Endothelial cell of umbilical vein (primary cell): Measurements from ENCODE around the gene ATP1B1. TPM values are rescaled to one million over a fixed set of nuclear protein-coding genes. Genes with fewer than 3 reads are reported as not detected.
A peak's percentile ranks its signal among the peaks of the same experiment; 100 is the strongest.

ENCODE experiments used
- BruUV-seq: library from RNA; stranded (reverse); fragments of 400-500 nt; replicated peaks from 2 replicates; lab custom pipeline; 2021; lab: Mats Ljungman, UMichigan
- CTCF ChIA-PET: fragments of 300-600, 350-600 bp; sonication (Branson Sonifier 250); formaldehyde crosslinking; loops from one replicate; lab custom pipeline; 2021; ENCODE audit warnings: antibody characterized with exemption, inconsistent platforms; lab: Charles Lee
- POLR2A ChIA-PET: fragments of 300-600, 350-600 bp; sonication (Branson Sonifier 250); formaldehyde crosslinking; loops from one replicate; lab custom pipeline; 2021; ENCODE audit warnings: antibody characterized with exemption, inconsistent platforms; lab: Charles Lee
- DNase-seq: peaks from one replicate; pipeline ENCODE4 v3.0.0-alpha.2; 2011; ENCODE audit warnings: low read depth, low spot score
- FAIRE-seq: peaks from 2 replicates; lab custom pipeline; 2011; peaks lifted over from hg19 to GRCh38; lab: Jason Lieb, UNC
- H2AFZ ChIP-seq: 2 replicates; pipeline ENCODE4 v1.6.0; 2012; ENCODE audit warnings: low read depth, low read length, control low read depth, inconsistent platforms
- H3K27ac ChIP-seq: 2 replicates; pipeline ENCODE4 v1.5.1; 2011; ENCODE audit warnings: low read depth, mild to moderate bottlenecking, control low read depth, low read length, moderate library complexity; ENCODE audit not compliant: insufficient read depth
- H3K27me3 ChIP-seq, 2 experiments: 2 replicates each; pipeline versions ENCODE4 v1.6.0 to v1.6.1; 2011; ENCODE audit warnings: low read length in 2 of 2, mixed read lengths in 1 of 2; ENCODE audit not compliant: control insufficient read depth in 2 of 2, insufficient read depth in 2 of 2
- H3K36me3 ChIP-seq, 2 experiments: 2 replicates in 1 of 2; 3 replicates in 1 of 2; pipeline ENCODE4 v1.5.1; 2011; ENCODE audit warnings: low read length in 2 of 2, mild to moderate bottlenecking in 1 of 2, moderate library complexity in 1 of 2; ENCODE audit not compliant: control insufficient read depth in 2 of 2, insufficient read depth in 2 of 2; ENCODE audit errors: extremely low read depth in 1 of 2
- H3K4me1 ChIP-seq: 3 replicates; pipeline ENCODE4 v1.5.1; 2011; ENCODE audit warnings: mild to moderate bottlenecking, low read length; ENCODE audit not compliant: control insufficient read depth, insufficient read depth; ENCODE audit errors: extremely low read depth
- H3K4me2 ChIP-seq: 2 replicates; pipeline ENCODE4 v1.6.1; 2011; ENCODE audit warnings: low read length, control low read depth, mixed read lengths; ENCODE audit not compliant: insufficient read depth
- H3K4me3 ChIP-seq, 3 experiments: fragments of 200-600 bp in 1 of 3; sonication (generic), shearing (Covaris generic) in 1 of 3; replicated peaks in 1 of 3; 2 replicates each; pipeline ENCODE4 v1.5.1; 2011 to 2016; ENCODE audit warnings: control low read depth in 3 of 3, low read length in 3 of 3, mild to moderate bottlenecking in 2 of 3, inconsistent platforms in 1 of 3, low read depth in 1 of 3, moderate library complexity in 1 of 3; ENCODE audit not compliant: insufficient read depth in 1 of 3
- H3K79me2 ChIP-seq: 2 replicates; pipeline ENCODE4 v1.6.0; 2012; ENCODE audit warnings: low read length, inconsistent platforms; ENCODE audit not compliant: control insufficient read depth, insufficient read depth
- H3K9ac ChIP-seq: replicated peaks from 2 replicates; pipeline ENCODE3; 2011; ENCODE audit warnings: low read length, control low read depth; ENCODE audit not compliant: insufficient read depth; ENCODE audit errors: extremely low read depth
- H3K9me1 ChIP-seq: replicated peaks from 3 replicates; pipeline ENCODE4 v1.6.0; 2011; ENCODE audit warnings: mild to moderate bottlenecking, low read length; ENCODE audit not compliant: control insufficient read depth, insufficient read depth; ENCODE audit errors: extremely low read depth
- H3K9me3 ChIP-seq: replicated peaks from 2 replicates; pipeline ENCODE4 v1.5.1; 2012; ENCODE audit warnings: low read length, inconsistent platforms; ENCODE audit not compliant: control insufficient read depth, insufficient read depth
- H4K20me1 ChIP-seq: replicated peaks from 2 replicates; pipeline ENCODE3; 2011; ENCODE audit warnings: mild to moderate bottlenecking, low read length; ENCODE audit not compliant: control insufficient read depth, insufficient read depth; ENCODE audit errors: extremely low read depth
- EZH2 ChIP-seq: IDR thresholded peaks from 2 replicates; pipeline ENCODE4 v1.6.1; 2012; ENCODE audit warnings: borderline replicate concordance, low read depth, mild to moderate bottlenecking, moderate library complexity, low read length, inconsistent platforms; ENCODE audit not compliant: severe bottlenecking
- FOS ChIP-seq: IDR thresholded peaks from 2 replicates; pipeline ENCODE4 v1.6.1; 2011; ENCODE audit warnings: mild to moderate bottlenecking, low read length, moderate library complexity, borderline replicate concordance; ENCODE audit not compliant: insufficient read depth
- GATA2 ChIP-seq: IDR thresholded peaks from 2 replicates; pipeline ENCODE4 v1.7.0; 2011; ENCODE audit warnings: low read depth, mild to moderate bottlenecking, moderate library complexity, mixed read lengths, low read length; ENCODE audit not compliant: insufficient read length, insufficient read depth
- JUN ChIP-seq: IDR thresholded peaks from 2 replicates; pipeline ENCODE4 v1.6.1; 2011; ENCODE audit warnings: borderline replicate concordance, low read depth; ENCODE audit not compliant: insufficient read length, insufficient read depth
- MAX ChIP-seq: IDR thresholded peaks from 2 replicates; pipeline ENCODE4 v1.6.1; 2011; ENCODE audit not compliant: insufficient read depth, insufficient read length
- MYC ChIP-seq: IDR thresholded peaks from one replicate; pipeline ENCODE4 v1.6.1; 2011; ENCODE audit warnings: mild to moderate bottlenecking, low read depth, low read length
- POLR2A ChIP-seq: IDR thresholded peaks from 2 replicates; pipeline ENCODE4 v1.6.1; 2012; ENCODE audit warnings: low read depth, mild to moderate bottlenecking, control low read depth, low read length
- POLR2AphosphoS5 ChIP-seq: IDR thresholded peaks from 2 replicates; pipeline ENCODE4 v1.6.1; 2012; ENCODE audit warnings: low read depth, mild to moderate bottlenecking, control low read depth, low read length, moderate library complexity; ENCODE audit not compliant: insufficient read depth
- dilution Hi-C: fragments of 300-500 bp; cut with MboI; formaldehyde crosslinking; loops from one replicate; pipeline ENCODE4 v1.15.0; 2019; ENCODE audit warnings: low sequenced_read_pairs; ENCODE audit not compliant: extremely low pct_ligation_motif_present
- intact Hi-C: fragments of 100-400 bp; cut with micrococcal nuclease; formaldehyde crosslinking; loops from one replicate; pipeline ENCODE4 v1.10.0; 2022
- polyA plus RNA-seq, 4 experiments: library from polyadenylated mRNA; depleted of rRNA in 3 of 4; stranded (reverse) in 3 of 4; unstranded in 1 of 4; fragments of >200 nt; gene quantifications; 2 replicates each; pipeline versions ENCODE4 v1.2.1 to v1.2.3, GENCODE V29; 2011 to 2012; ENCODE audit warnings: missing spikeins in 1 of 4
- total RNA-seq: library from RNA; stranded (reverse); gene quantifications from 2 replicates; pipeline ENCODE4 v1.2.3, GENCODE V29; 2021
- TF ChIP-seq, protein P1 (sequence below), 2 donors: IDR thresholded peaks; 1 replicate in 1 of 2; 2 replicates in 1 of 2; pipeline ENCODE4 v1.5.1; 2011; ENCODE audit warnings: low read length in 2 of 2, mild to moderate bottlenecking in 2 of 2, moderate library complexity in 2 of 2, control low read depth in 1 of 2, inconsistent platforms in 1 of 2, low read depth in 1 of 2; ENCODE audit not compliant: insufficient read depth in 1 of 2; ENCODE audit errors: extremely low read depth in 1 of 2

The ATP1B1 gene
- total and polyA plus RNA-seq, 2 donors (not counting 3 experiments of a cell fraction or from before 2014, with no cell fraction given) = 14.3 to 56.1 TPM

- intact Hi-C loops = no loop called here
- ChIA-PET POLR2A (no interaction called here), CTCF (interaction anchor here (0.9 to 1.2 kb wide), 2 partner anchors 13 to 261 kb away, joined by 3 to 4 read pairs; no protein-coding TSS in a partner anchor)
- Histone ChIP-seq H3K79me2 (no peaks in the 10 kb centered on the region), H3K36me3 (no peaks in the 10 kb centered on the region), H3K9me1 (no peaks in the 10 kb centered on the region), H3K4me2 (no peak overlapping the region), H3K4me3 (no peak overlapping the region), H3K27ac (no peak overlapping the region), H2AFZ (no peak overlapping the region), H3K9me3 (no peaks in the 10 kb centered on the region), H3K27me3 (peaks cover 0 to 2% of the 10 kb centered on the region in 2 experiments), H3K9ac (no peak overlapping the region), H4K20me1 (no peaks in the 10 kb centered on the region), H3K4me1 (no peaks in the 10 kb centered on the region)
- no TSS peak for BruUV-seq
- DNase-seq (peak; percentile 9), FAIRE-seq (no peak)
- no peak for TF ChIP-seq POLR2AphosphoS5
- TF ChIP-seq JUN = no peak
- TF ChIP-seq MYC = no peak
- TF ChIP-seq POLR2A = no peak
- TF ChIP-seq MAX = no peak
- TF ChIP-seq FOS = no peak
- TF ChIP-seq, protein P1, sequence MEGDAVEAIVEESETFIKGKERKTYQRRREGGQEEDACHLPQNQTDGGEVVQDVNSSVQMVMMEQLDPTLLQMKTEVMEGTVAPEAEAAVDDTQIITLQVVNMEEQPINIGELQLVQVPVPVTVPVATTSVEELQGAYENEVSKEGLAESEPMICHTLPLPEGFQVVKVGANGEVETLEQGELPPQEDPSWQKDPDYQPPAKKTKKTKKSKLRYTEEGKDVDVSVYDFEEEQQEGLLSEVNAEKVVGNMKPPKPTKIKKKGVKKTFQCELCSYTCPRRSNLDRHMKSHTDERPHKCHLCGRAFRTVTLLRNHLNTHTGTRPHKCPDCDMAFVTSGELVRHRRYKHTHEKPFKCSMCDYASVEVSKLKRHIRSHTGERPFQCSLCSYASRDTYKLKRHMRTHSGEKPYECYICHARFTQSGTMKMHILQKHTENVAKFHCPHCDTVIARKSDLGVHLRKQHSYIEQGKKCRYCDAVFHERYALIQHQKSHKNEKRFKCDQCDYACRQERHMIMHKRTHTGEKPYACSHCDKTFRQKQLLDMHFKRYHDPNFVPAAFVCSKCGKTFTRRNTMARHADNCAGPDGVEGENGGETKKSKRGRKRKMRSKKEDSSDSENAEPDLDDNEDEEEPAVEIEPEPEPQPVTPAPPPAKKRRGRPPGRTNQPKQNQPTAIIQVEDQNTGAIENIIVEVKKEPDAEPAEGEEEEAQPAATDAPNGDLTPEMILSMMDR (IDR thresholded peaks at IDR 0.05; ENCODE audit: extremely low read depth in 1 of 2, insufficient read depth in 1 of 2, low read depth in 1 of 2, low read length in 2 of 2) = no peak
- no peak for TF ChIP-seq GATA2
- no peak for TF ChIP-seq EZH2
- dilution Hi-C loops = no loop called here
Observed at GRCh38 chr1:169086603-169087455, 19.7 kb upstream of the ATP1B1 start.
